ENCODE results near the gene RFX4. TPM values are rescaled to one million over a fixed set of nuclear protein-coding genes. Genes with fewer than 3 reads are reported as not detected.

RFX4 gene
- total RNA-seq, 1 donor, result not detected

GRCh38 chr12:106801830-106802533 lies 219.2 kb downstream of the RFX4 start:
- no peak for DNase-seq (ENCODE audit: low read depth)
- TF ChIP-seq CTCF (IDR thresholded peaks at IDR 0.05; ENCODE audit: insufficient read depth, low read length), result no peak
- H3K4me3 ChIP-seq (ENCODE audit: low read depth, low read length), result no peak overlapping the region

GRCh38 chr12:106804668-106805067 lies 221.9 kb downstream of the RFX4 start:
- H3K4me3 ChIP-seq (ENCODE audit: low read depth, low read length), result no peak overlapping the region
- no peak for DNase-seq (ENCODE audit: low read depth)
- no peak for TF ChIP-seq CTCF (IDR thresholded peaks at IDR 0.05; ENCODE audit: insufficient read depth, low read length)

Other genes with a start within 250 kb of the RFX4 start
- gene POLR3B, start 225.3 kb upstream of the RFX4 start, total RNA-seq (ENCODE audit: low replicate concordance), result 11.1 and 18.5 TPM in 2 replicates
- gene RIC8B, start 191.7 kb downstream of the RFX4 start, total RNA-seq (ENCODE audit: low replicate concordance), result 5.5 and 15.0 TPM in 2 replicates

Measured in fibroblast of the aortic adventitia (primary cell).